ENCODE results near the gene TRIM74.
"Not testable (repeated sequence)": the region's sequence is repeated elsewhere in the genome, so short reads cannot be mapped to it uniquely, and the experiment has no call there.

TRIM74 gene

GRCh38 chr7:72911395-72911794, 57.9 kb downstream of the TRIM74 start:
- not testable (repeated sequence) for DNase-seq (ENCODE audit: low read depth in 2 of 2)
